Measurements from ENCODE around the gene EHHADH. TPM values are rescaled to one million over a fixed set of nuclear protein-coding genes. Genes with fewer than 3 reads are reported as not detected.

Gene EHHADH
- total RNA-seq, 4 donors from 2014 or later, result 4.8 to 7.1 (median 6.3) TPM

GRCh38 chr3:185207481-185207880 lies 46.4 kb downstream of the EHHADH start:
- Histone ChIP-seq H3K36me3 (peaks cover 3% of the 10 kb centered on the region), H3K27ac (no peak overlapping the region), H3K4me3 (no peak overlapping the region), H3K27me3 (no peaks in the 10 kb centered on the region), H3K9me3 (no peaks in the 10 kb centered on the region), H3K4me1 (no peaks in the 10 kb centered on the region)
- DNase-seq (ENCODE audit: low spot score in 2 of 2), result no peak
- 70% methylated on average over 2 of the region's 2 CpGs for WGBS
- TF ChIP-seq EP300 (IDR thresholded peaks at IDR 0.05), result no peak
- no peak for TF ChIP-seq POLR2AphosphoS5 (IDR thresholded peaks at IDR 0.05)
- no peak for TF ChIP-seq CTCF (IDR thresholded peaks at IDR 0.05)
- no peak for TF ChIP-seq POLR2A (IDR thresholded peaks at IDR 0.05)

- Histone ChIP-seq H3K36me3 (peaks cover 3% of the 10 kb centered on the region), H3K4me3 (no peak overlapping the region), H3K9me3 (no peaks in the 10 kb centered on the region), H3K27ac (no peak overlapping the region), H3K27me3 (no peaks in the 10 kb centered on the region), H3K4me1 (no peaks in the 10 kb centered on the region)
- DNase-seq (ENCODE audit: low spot score in 2 of 2), result no peak
- WGBS, result 79% methylated on average over 7 of the region's 7 CpGs
- TF ChIP-seq POLR2AphosphoS5 (IDR thresholded peaks at IDR 0.05) (no peak), CTCF (IDR thresholded peaks at IDR 0.05) (no peak), POLR2A (IDR thresholded peaks at IDR 0.05) (no peak), EP300 (IDR thresholded peaks at IDR 0.05) (no peak)
Observed at GRCh38 chr3:185205865-185206264, 48.0 kb downstream of the EHHADH start.

GRCh38 chr3:185204894-185205293 lies 49.0 kb downstream of the EHHADH start:
- H3K4me1 ChIP-seq, result no peaks in the 10 kb centered on the region
- WGBS, result 90% methylated on average over 2 of the region's 2 CpGs
- H3K9me3 ChIP-seq, result no peaks in the 10 kb centered on the region
- no peak for TF ChIP-seq CTCF (IDR thresholded peaks at IDR 0.05)
- no peak for TF ChIP-seq EP300 (IDR thresholded peaks at IDR 0.05)
- TF ChIP-seq POLR2A (IDR thresholded peaks at IDR 0.05), result no peak
- TF ChIP-seq POLR2AphosphoS5 (IDR thresholded peaks at IDR 0.05), result no peak
- no peak for DNase-seq (ENCODE audit: low spot score in 2 of 2)
- no peak overlapping the region for H3K27ac ChIP-seq
- peaks cover 3% of the 10 kb centered on the region for H3K36me3 ChIP-seq
- H3K27me3 ChIP-seq, result no peaks in the 10 kb centered on the region
- no peak overlapping the region for H3K4me3 ChIP-seq

GRCh38 chr3:185200639-185201038 lies 53.2 kb downstream of the EHHADH start:
- no peak overlapping the region for H3K4me3 ChIP-seq
- H3K36me3 ChIP-seq, result peaks cover 3% of the 10 kb centered on the region
- TF ChIP-seq EP300 (IDR thresholded peaks at IDR 0.05) (no peak), POLR2A (IDR thresholded peaks at IDR 0.05) (no peak), POLR2AphosphoS5 (IDR thresholded peaks at IDR 0.05) (no peak), CTCF (IDR thresholded peaks at IDR 0.05) (no peak)
- WGBS, result 35% methylated on average over 5 of the region's 5 CpGs
- no peaks in the 10 kb centered on the region for H3K4me1 ChIP-seq
- no peak for DNase-seq (ENCODE audit: low spot score in 2 of 2)
- H3K27me3 ChIP-seq, result no peaks in the 10 kb centered on the region
- no peak overlapping the region for H3K27ac ChIP-seq
- H3K9me3 ChIP-seq, result no peaks in the 10 kb centered on the region

- H3K4me1 ChIP-seq, result no peaks in the 10 kb centered on the region
- H3K4me3 ChIP-seq, result no peak overlapping the region
- no peaks in the 10 kb centered on the region for H3K27me3 ChIP-seq
- H3K27ac ChIP-seq, result no peak overlapping the region
- TF ChIP-seq CTCF (IDR thresholded peaks at IDR 0.05), result no peak
- TF ChIP-seq POLR2AphosphoS5 (IDR thresholded peaks at IDR 0.05), result no peak
- no peak for TF ChIP-seq EP300 (IDR thresholded peaks at IDR 0.05)
- TF ChIP-seq POLR2A (IDR thresholded peaks at IDR 0.05), result no peak
- no peaks in the 10 kb centered on the region for H3K9me3 ChIP-seq
- peaks cover 3% of the 10 kb centered on the region for H3K36me3 ChIP-seq
- no peak for DNase-seq (ENCODE audit: low spot score in 2 of 2)
- WGBS, result 83% methylated on average over 5 of the region's 5 CpGs
Observed at GRCh38 chr3:185199671-185200070, 54.2 kb downstream of the EHHADH start.
